ENCODE results near the gene DERA.

The DERA gene

GRCh38 chr12:15882118-15882971 is 28.8 kb upstream of the DERA start, which contains the start of gene STRAP (continued):
- TF ChIP-seq GLIS1 (tag by site-specific recombination; IDR thresholded peaks at IDR 0.05), result no peak
- no peak; the same call in 1 of the 2 replicates for TF ChIP-seq ZNF426 (tag by site-specific recombination; IDR thresholded peaks at IDR 0.05)
- peak; percentile 52; the same call in 1 of the 2 replicates for TF ChIP-seq ZSCAN5A (tag by site-specific recombination; IDR thresholded peaks at IDR 0.05)
- no peak for TF ChIP-seq ZNF677 (tag by site-specific recombination; IDR thresholded peaks at IDR 0.05)
- TF ChIP-seq ZNF140 (tag by site-specific recombination; IDR thresholded peaks at IDR 0.05), result no peak
- TF ChIP-seq ZNF292 (tag by site-specific recombination; IDR thresholded peaks at IDR 0.05; ENCODE audit: borderline replicate concordance, low read depth), result no peak
- TF ChIP-seq ZNF670 (tag by site-specific recombination; IDR thresholded peaks at IDR 0.05; ENCODE audit: low read depth), result no peak
- TF ChIP-seq ZNF19 (tag by site-specific recombination; IDR thresholded peaks at IDR 0.05; ENCODE audit: low read depth), result no peak
- no peak for TF ChIP-seq ZNF645 (tag by site-specific recombination; IDR thresholded peaks at IDR 0.05)
- TF ChIP-seq ZBTB48 (tag by site-specific recombination; IDR thresholded peaks at IDR 0.05), result peak; percentile 94
- TF ChIP-seq ZNF529 (tag by site-specific recombination; IDR thresholded peaks at IDR 0.05; ENCODE audit: insufficient replicate concordance), result no peak
- no peak for TF ChIP-seq ZNF311 (tag by site-specific recombination; IDR thresholded peaks at IDR 0.05; ENCODE audit: borderline replicate concordance)
- TF ChIP-seq REPIN1 (tag by site-specific recombination; IDR thresholded peaks at IDR 0.05; ENCODE audit: low read depth), result no peak
- TF ChIP-seq MYNN (tag by site-specific recombination; IDR thresholded peaks at IDR 0.05; ENCODE audit: borderline replicate concordance), result no peak
- TF ChIP-seq ZNF302 (tag by site-specific recombination; IDR thresholded peaks at IDR 0.05; ENCODE audit: low read depth), result no peak
- TF ChIP-seq ZNF341 (tag by site-specific recombination; IDR thresholded peaks at IDR 0.05; ENCODE audit: low read depth), result peak; percentile 82
- TF ChIP-seq HOXC10 (CRISPR knock-in tag; IDR thresholded peaks at IDR 0.05), result no peak
- no peak for TF ChIP-seq ZNF404 (tag by site-specific recombination; IDR thresholded peaks at IDR 0.05)
- no peak for TF ChIP-seq PBX3 (CRISPR knock-in tag; IDR thresholded peaks at IDR 0.05)
- TF ChIP-seq ZNF549 (tag by site-specific recombination; IDR thresholded peaks at IDR 0.05), result no peak
- TF ChIP-seq ZNF513 (tag by site-specific recombination; IDR thresholded peaks at IDR 0.05), result no peak
- TF ChIP-seq INSM2 (tag by site-specific recombination; IDR thresholded peaks at IDR 0.05), result no peak
- TF ChIP-seq SP3 (tag by site-specific recombination; IDR thresholded peaks at IDR 0.05), result peak; percentile 81
- no peak for TF ChIP-seq TCF7L2 (IDR thresholded peaks at IDR 0.05; ENCODE audit: borderline replicate concordance, low read depth, low read length)
- TF ChIP-seq ZFHX2 (tag by site-specific recombination; conservative IDR thresholded peaks at IDR 0.05), result peak; percentile 34
- TF ChIP-seq ZNF510 (tag by site-specific recombination; IDR thresholded peaks at IDR 0.05; ENCODE audit: insufficient replicate concordance), result no peak
- peak; percentile 100 for TF ChIP-seq ZNF629 (tag by site-specific recombination; IDR thresholded peaks at IDR 0.05)
- TF ChIP-seq WT1 (tag by site-specific recombination; IDR thresholded peaks at IDR 0.05), result peak; percentile 60; the same call in 1 of the 2 replicates
- peak; percentile 69 for TF ChIP-seq ZXDB (tag by site-specific recombination; IDR thresholded peaks at IDR 0.05)
- TF ChIP-seq ZNF37A (tag by site-specific recombination; IDR thresholded peaks at IDR 0.05), result no peak
- no peak for TF ChIP-seq PRDM4 (tag by site-specific recombination; IDR thresholded peaks at IDR 0.05)

Data from HEK293 (cell line).